ENCODE data around the gene CC2D1B.

Gene CC2D1B

GRCh38 chr1:52358851-52359497 is 7.0 kb downstream of the CC2D1B start:
- no peak for DNase-seq

- no peak for DNase-seq
Observed at GRCh38 chr1:52357397-52357796, 8.6 kb downstream of the CC2D1B start.

- DNase-seq: no peak
Observed at GRCh38 chr1:52356818-52357355, 9.1 kb downstream of the CC2D1B start.

GRCh38 chr1:52355847-52356505 is 10.0 kb downstream of the CC2D1B start:
- no peak for DNase-seq

GRCh38 chr1:52355436-52355835 is 10.6 kb downstream of the CC2D1B start:
- DNase-seq: no peak

GRCh38 chr1:52352690-52353089 is 13.3 kb downstream of the CC2D1B start:
- no peak for DNase-seq

- no peak for DNase-seq
Observed at GRCh38 chr1:52348704-52349300, 17.2 kb downstream of the CC2D1B start.

- DNase-seq: no peak
Observed at GRCh38 chr1:52346653-52347052, 19.4 kb downstream of the CC2D1B start.

- DNase-seq: no peak
Observed at GRCh38 chr1:52345252-52345651, 20.8 kb downstream of the CC2D1B start.

GRCh38 chr1:52343979-52344378 is 22.0 kb downstream of the CC2D1B start:
- DNase-seq: no peak

GRCh38 chr1:52341655-52342260 is 24.2 kb downstream of the CC2D1B start:
- DNase-seq: no peak

- DNase-seq: no peak
Observed at GRCh38 chr1:52337439-52337838, 28.6 kb downstream of the CC2D1B start.

GRCh38 chr1:52334906-52335528 is 31.0 kb downstream of the CC2D1B start:
- DNase-seq: no peak

GRCh38 chr1:52332411-52332810 is 33.6 kb downstream of the CC2D1B start:
- no peak for DNase-seq

GRCh38 chr1:52328615-52329014 is 37.4 kb downstream of the CC2D1B start:
- no peak for DNase-seq

GRCh38 chr1:52325786-52326185 is 40.2 kb downstream of the CC2D1B start:
- DNase-seq: no peak

GRCh38 chr1:52323731-52324130 is 42.3 kb downstream of the CC2D1B start:
- DNase-seq: no peak

GRCh38 chr1:52321061-52321460 is 44.9 kb downstream of the CC2D1B start:
- no peak for DNase-seq

GRCh38 chr1:52306227-52307006 is 59.6 kb downstream of the CC2D1B start:
- DNase-seq: no peak

GRCh38 chr1:52305417-52306226 is 60.4 kb downstream of the CC2D1B start:
- DNase-seq: no peak
